ENCODE measurements around the gene HCFC1R1.

HCFC1R1 gene

GRCh38 chr16:3035972-3036725, 12.4 kb upstream of the HCFC1R1 start:
- DNase-seq (ENCODE audit: low read depth in 2 of 2, low spot score in 1 of 2): no peak

- DNase-seq (ENCODE audit: low read depth in 2 of 2, low spot score in 1 of 2): no peak
These were observed 11.7 kb upstream of the HCFC1R1 start for GRCh38 chr16:3035289-3035971.

GRCh38 chr16:3032624-3033023, 8.9 kb upstream of the HCFC1R1 start:
- no peak for DNase-seq (ENCODE audit: low read depth in 2 of 2, low spot score in 1 of 2)

GRCh38 chr16:3030222-3031212, 6.8 kb upstream of the HCFC1R1 start:
- no peak for DNase-seq (ENCODE audit: low read depth in 2 of 2, low spot score in 1 of 2)

- no peak for DNase-seq (ENCODE audit: low read depth in 2 of 2, low spot score in 1 of 2)
These were observed 5.9 kb upstream of the HCFC1R1 start for GRCh38 chr16:3029491-3030221.

GRCh38 chr16:3028716-3029319, 5.1 kb upstream of the HCFC1R1 start:
- no peak for DNase-seq (ENCODE audit: low read depth in 2 of 2, low spot score in 1 of 2)

GRCh38 chr16:3027983-3028715, 4.4 kb upstream of the HCFC1R1 start:
- peak; percentile 72 to 73 for DNase-seq (ENCODE audit: low read depth in 2 of 2, low spot score in 1 of 2)

GRCh38 chr16:3027489-3027795, 3.7 kb upstream of the HCFC1R1 start:
- DNase-seq (ENCODE audit: low read depth in 2 of 2, low spot score in 1 of 2): no peak

- DNase-seq (ENCODE audit: low read depth in 2 of 2, low spot score in 1 of 2): no peak
These were observed 3.1 kb upstream of the HCFC1R1 start for GRCh38 chr16:3026609-3027488.

GRCh38 chr16:3026003-3026378, 2.2 kb upstream of the HCFC1R1 start:
- no peak for DNase-seq (ENCODE audit: low read depth in 2 of 2, low spot score in 1 of 2)

- DNase-seq (ENCODE audit: low read depth in 2 of 2, low spot score in 1 of 2): no peak
These were observed 1.6 kb upstream of the HCFC1R1 start for GRCh38 chr16:3025032-3026002.

GRCh38 chr16:3023415-3023668, 400 bp downstream of the HCFC1R1 start:
- no peak for DNase-seq (ENCODE audit: low read depth in 2 of 2, low spot score in 1 of 2)

- no peak for DNase-seq (ENCODE audit: low read depth in 2 of 2, low spot score in 1 of 2)
These were observed 893 bp downstream of the HCFC1R1 start for GRCh38 chr16:3022684-3023414.

- peak; percentile 69 to 76 for DNase-seq (ENCODE audit: low read depth in 2 of 2, low spot score in 1 of 2)
These were observed 1.5 kb downstream of the HCFC1R1 start for GRCh38 chr16:3022208-3022683.

GRCh38 chr16:3021449-3022207, 2.1 kb downstream of the HCFC1R1 start:
- DNase-seq (ENCODE audit: low read depth in 2 of 2, low spot score in 1 of 2): peak in 1 of 2 donors; percentile 61

GRCh38 chr16:3020604-3021448, 2.9 kb downstream of the HCFC1R1 start:
- DNase-seq (ENCODE audit: low read depth in 2 of 2, low spot score in 1 of 2): peak; percentile 49 to 55
